Measurements from ENCODE around the gene NOL4L. TPM values are rescaled to one million over a fixed set of nuclear protein-coding genes. Genes with fewer than 3 reads are reported as not detected.

The NOL4L gene
- polyA plus RNA-seq, 3 donors: 54.3 to 63.2 (median 61.8) TPM

DNA sequence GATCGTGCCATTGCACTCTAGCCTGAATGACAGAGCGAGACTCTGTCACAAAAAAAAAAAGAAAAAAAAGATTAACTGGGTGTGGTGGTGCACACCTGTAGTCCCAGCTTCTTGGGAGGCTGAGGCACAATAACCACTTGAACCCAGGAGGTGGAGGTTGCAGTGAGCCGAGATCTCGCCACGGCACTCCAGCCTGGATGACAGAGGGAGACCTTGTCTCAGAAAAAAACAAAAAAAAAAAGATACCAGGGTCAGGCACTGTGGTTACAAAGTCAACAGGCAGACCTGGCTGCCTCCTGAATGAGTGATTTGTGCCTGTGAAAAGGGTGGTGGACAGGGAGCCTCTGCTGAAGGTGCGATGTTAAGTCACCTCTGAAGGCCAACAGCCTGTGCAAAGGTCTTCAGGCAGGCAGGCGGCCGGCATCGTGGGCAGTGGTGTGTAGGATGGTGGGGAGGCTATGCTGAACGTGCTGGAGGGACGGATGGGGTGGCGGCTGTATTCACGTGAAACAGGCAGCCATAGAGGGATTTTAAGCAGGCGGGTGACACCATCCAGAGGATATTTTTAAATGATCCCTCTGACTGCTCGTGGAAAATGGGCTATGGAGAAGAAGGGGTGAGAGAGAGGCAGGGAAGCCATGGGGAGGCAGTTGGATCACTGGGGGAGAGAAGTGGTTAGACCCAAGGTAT, 41.4 kb downstream of the NOL4L start:
- DNase-seq: no peak

- DNase-seq: no peak
Measured at GRCh38 chr20:32542259-32542615, 42.9 kb downstream of the NOL4L start.

DNA sequence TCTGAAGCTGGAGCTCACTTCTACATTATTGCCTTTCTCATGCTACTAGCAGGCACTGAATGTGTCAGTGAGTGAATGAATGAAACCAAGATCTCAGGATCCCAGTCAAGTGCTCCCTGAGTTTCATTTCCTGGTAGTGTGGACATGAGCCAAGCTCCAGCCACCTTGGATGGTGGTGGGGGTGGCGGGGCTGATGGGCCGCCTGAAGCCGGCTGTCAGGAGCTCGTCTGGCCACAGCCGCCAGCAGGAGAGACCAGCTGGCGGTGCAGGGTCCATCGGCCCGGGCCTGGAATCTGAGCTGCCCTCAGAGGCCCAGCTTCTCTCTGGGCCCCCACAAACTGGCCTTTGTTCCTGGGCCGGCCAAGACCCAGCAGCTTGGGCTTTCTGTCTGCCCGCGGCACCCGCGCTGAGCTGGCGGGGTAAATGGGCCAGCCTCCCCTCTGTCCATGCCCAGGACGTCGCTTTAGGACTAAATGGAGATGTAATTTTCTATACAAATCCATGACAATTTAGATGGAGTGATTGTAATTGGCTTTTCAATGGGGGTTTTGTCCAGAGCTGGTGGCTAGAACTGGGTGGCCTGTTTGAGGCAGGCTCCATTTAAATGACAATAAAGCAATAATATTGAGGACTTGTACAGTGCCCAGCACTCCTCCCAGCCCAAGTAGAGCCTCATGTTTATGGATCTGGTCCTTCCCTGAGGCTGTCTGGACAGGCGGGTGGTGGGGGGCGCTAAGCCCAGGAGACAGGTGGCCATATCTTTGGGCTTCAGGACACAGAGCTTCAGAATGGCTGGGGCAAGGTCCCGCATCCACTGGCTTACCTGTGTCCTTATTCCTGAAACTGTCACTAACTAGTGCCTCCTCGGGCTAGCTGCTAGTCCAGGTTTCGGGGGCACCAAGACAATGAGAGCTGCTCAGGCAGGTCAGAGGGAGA, 43.5 kb downstream of the NOL4L start:
- DNase-seq: no peak

DNA sequence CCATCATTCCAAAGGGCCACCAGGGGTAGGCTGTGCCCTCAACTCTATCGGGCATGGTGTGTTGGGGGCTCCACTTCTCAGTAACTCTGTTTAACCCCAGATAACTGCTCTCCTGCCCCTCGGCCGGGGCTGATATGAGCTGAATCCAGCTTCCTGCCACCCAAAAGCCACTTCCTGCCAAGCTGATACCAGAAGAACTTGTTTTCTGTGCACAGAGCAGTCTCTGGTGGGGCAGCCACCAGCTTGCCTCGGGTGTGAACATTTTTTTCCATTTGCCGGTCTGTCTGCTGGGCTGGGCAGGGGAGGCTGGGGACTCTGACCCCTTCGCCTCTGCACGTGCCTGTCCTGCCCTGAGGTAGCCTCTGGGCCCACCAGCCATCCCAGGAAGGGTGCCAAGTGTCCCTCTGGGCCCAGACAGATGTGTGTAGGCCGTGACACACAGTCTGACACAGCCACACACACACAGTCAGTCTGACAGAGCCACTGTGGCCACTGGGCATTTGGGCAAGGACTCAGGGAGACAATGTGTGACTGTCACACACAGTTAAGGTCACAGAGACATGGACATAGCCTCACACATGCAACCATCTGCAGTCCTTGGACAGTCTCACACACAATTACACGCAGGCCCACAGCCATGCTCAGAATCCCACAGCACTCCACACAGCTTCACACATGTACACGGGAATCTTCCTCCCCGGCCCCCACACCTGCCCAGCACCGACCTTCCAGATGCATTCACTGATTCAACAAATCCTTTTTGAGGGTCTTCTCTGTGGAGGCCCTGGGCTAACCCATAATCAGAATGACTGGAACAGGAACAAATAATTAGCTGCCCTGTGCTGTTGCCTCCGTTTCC, 45.1 kb downstream of the NOL4L start:
- DNase-seq: no peak

DNA sequence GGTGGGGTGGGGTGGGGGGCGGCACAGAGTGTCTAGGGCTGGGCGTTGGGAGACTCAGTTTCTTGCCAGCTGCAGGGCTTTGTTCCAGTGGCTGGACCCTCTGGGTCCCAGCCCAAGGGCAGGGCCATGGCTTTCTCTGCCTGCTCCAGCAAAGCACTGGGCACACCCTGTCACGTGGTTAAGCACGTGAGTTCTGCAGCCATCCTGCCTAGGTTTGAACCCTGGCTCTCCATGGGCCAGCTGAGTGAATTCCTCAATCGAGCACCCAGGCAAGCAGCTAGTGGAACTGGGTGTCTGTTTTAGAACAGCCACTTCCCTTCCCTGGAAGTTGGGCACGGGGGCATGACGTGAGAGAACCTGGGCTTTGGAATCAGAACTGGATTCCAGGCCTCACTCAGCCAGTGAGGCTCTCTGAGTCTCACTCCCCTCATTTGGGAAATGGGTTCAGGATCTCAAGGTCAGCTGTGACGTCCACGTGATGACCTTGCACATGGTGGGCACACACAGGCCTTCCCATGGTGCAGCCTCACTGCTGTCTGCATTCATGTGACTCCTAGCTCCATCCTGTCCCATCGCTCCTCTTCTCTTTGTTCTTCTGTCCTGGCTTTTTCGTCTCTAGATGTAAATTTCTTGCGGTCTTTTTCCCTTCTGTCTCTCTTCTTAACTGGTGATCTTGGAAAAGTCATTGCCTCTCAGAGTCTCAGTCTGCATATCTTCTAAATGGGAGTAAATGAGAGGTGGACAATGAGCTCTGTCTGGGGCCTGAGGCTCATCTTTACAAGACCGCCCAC, 45.9 kb downstream of the NOL4L start:
- no peak for DNase-seq

- DNase-seq: no peak
Measured at GRCh38 chr20:32538526-32538939, 46.6 kb downstream of the NOL4L start.

GRCh38 chr20:32537657-32538525, 47.2 kb downstream of the NOL4L start:
- no peak for DNase-seq

- DNase-seq: no peak
Measured at GRCh38 chr20:32536851-32537656, 48.1 kb downstream of the NOL4L start.

DNA sequence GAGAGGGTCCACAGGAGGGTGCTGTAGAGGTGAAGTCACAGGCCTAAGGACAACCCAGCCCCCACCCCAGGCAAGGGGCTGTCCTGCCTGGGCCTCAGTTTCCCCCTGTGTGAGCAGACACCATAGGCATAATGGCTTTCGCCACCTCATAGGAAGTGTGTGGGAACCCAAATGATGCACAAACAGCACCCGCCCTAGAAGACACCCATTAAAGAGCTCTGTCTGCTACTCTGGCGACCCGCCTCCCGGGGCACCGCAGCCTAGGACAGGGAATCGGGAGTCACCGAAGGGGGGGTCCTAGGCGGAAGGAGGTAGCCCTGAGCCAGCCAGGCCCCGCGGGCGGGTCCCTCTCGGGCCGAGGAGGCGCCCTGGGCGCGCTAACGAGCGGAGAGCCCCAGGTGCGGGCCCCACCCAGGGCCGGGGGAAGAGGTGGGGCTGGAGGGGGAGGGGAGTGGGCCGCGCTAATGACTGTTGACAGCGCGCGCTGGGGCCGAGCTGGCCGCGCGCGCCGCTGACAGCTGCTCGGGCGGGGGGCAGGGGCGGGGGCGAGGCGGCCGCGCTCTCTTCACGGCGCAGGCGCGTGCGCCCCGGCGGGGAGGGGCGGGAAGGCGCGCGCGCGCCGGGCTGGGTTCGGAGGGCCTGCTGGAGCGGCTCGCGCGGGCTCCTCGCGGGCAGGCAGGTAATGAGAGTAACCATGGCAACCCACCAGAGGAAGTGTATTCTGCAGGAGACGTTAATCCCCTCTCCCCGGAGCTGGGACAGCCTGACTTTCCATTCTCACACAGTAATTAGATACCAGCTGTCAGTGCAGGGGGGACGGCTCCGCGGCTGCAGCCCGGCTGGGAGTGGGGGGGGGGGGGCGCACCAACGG, 48.9 kb downstream of the NOL4L start:
- peak; percentile 65 for DNase-seq

DNA sequence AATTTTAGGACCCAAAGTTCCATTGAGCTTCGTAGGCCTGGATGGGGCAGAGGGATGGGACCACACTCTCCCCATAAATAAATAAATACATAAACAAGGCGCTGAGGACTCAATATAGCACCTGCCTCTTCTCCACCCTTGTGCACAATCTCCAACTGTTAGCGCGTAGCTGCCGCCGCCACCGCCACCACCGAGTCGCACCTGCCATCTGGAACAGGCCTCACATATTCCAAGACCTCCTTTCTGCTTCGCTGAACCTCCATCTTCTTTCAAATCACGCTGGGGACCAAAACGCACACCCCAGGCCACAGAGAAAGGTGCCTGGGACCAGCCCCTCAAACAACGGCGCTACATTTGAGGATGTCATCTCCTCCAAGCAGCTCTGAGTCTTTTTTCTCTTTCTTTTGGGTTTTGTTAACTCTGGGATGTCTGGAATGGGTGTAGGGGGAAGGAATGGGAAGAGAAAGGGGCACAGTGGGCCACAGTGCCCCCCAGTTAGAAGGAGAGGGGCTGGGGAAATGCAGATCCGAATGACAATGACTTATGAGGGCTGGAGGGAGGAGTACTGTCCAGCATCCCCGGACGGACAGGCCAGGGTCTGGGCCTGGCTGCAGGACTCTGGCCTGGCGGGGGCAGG, 49.7 kb downstream of the NOL4L start:
- DNase-seq: no peak

GRCh38 chr20:32534661-32535240, 50.4 kb downstream of the NOL4L start:
- DNase-seq: no peak

DNA sequence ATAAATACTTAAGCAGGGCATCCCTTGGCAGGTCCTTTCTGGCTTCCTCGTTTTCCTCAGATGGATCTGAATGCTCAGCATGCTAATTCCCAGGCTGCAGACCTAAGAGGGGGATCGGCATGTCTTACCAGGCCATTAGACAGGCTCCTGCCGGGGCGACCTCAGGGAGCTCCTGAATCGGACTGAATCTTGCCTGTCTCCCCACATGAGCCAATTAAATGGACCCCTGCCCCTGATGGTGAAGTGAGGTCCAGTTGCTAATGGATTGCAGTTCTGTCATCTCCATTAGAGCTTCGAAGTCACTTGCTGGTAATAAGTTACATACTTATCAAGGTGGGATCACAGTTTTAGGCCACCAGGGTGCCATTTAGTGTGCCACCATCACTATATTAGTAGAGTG, 51.4 kb downstream of the NOL4L start:
- DNase-seq: no peak

DNA sequence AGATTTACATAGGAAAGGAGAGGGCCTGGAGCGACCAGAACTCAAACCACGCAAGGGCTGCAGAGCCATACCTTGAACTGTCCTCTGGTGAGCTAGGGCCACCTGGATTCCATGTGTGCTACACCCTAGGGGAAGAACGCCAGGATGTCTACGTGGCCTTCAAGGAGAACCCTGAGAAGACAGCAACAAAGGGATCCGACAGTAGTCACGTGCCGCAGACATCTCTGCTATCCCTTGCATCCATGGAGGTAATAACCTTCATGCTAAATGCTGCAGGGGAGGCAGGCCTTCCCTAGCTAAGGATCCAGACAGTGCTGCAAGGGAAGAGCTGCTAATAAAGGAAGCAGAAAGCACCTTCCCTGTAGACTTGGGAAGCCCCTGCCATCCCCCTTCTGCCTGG, 52.9 kb downstream of the NOL4L start:
- DNase-seq: no peak

DNA sequence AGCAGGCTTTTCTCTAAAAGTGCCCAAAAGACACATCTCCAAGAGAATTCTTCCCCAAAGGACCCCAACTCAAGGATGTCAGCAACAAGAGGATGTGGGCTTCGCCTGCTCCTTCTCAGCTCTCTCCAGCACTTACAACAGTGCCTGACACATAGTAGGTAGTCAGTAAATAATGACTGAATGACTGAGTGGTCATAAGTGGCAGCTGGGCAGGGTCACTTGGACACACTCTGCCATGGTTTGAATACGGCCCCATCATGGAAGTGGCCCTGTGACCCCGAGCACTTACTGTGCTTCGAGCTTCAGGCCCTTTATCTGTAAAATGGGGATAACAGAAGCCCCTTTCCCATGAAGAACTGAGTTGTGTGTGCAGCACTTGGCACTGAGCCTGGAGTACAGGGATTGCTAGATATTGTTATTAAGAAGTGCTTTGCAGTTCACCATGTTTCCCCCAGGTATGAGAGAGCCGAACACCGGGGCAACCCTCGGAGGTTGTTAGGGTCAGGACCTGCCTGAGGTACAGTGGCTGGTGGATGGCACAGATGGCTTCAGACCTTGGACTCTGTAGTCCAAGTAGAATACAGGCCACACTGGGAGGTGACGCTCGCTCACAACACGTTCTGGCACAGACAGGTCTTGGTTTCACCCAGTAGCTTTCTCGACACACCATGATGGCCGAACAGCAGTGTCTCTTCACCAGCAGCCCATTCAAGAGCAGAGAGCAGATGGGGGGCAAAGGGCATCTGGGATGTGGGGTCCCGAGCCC, 56.0 kb downstream of the NOL4L start:
- DNase-seq: no peak

GRCh38 chr20:32528171-32528891, 56.8 kb downstream of the NOL4L start:
- DNase-seq: no peak

DNA sequence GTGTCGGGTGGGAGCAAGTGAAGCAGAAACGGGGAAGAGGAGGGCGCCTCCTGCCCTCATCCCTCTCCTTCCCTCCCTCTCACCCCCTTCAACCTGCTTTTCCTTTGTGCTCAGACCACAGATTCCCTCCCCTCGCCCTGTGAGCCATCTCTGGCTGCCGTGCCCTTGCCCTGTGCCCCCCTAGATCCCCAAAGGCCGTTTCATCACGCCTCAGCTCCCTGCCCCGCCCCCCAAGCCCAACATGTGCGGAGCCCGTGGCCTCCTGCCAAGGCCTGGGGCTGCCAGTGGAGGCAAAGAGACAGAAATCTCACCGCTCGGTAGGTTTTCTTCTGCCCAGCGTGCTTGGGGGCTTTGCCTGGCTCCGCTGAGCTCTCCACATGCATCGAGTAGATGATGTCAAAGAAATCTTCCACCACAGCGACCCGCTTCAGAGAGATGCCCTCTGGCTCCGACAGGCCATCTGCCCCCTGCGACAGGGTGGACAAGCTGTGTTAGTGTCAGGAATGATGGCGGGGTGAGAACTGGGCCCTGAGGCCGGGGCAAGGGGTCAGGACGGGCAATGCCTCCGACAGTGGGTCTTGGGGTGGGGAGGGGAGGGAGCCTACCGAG, 57.6 kb downstream of the NOL4L start:
- no peak for DNase-seq

All from renal pelvis (tissue), 4 donors.